Neural progenitor cell (in vitro differentiated cells): ENCODE measurements around the gene HOXA2. TPM values are rescaled to one million over a fixed set of nuclear protein-coding genes. Genes with fewer than 3 reads are reported as not detected.

Experiments
- DNase-seq: peaks from one replicate; pipeline ENCODE4 v3.0.0-alpha.2; 2016; ENCODE audit warnings: low spot score
- H2AFZ ChIP-seq: fragments of 200-600 bp; sonication (generic); replicated peaks from 2 replicates; pipeline ENCODE4 v1.6.1; 2016; ENCODE audit warnings: antibody characterized with exemption
- H3F3A ChIP-seq: fragments of 200-600 bp; sonication (generic); 2 replicates; pipeline ENCODE4 v1.6.1; 2016; ENCODE audit warnings: antibody characterized with exemption, low read depth
- H3K27ac ChIP-seq: fragments of 200-600 bp; sonication (generic); 2 replicates; pipeline ENCODE4 v1.5.1; 2016; ENCODE audit warnings: mild to moderate bottlenecking
- H3K27me3 ChIP-seq: fragments of 200-600 bp; sonication (generic); 2 replicates; pipeline ENCODE4 v1.6.1; 2016; ENCODE audit warnings: mild to moderate bottlenecking, moderate library complexity
- H3K36me3 ChIP-seq: fragments of 200-600 bp; sonication (generic); 2 replicates; pipeline ENCODE4 v1.5.1; 2016
- H3K4me1 ChIP-seq: fragments of 200-600 bp; sonication (generic); 2 replicates; pipeline ENCODE4 v1.6.1; 2016; ENCODE audit warnings: mixed run types
- H3K4me2 ChIP-seq: fragments of 200-600 bp; sonication (generic); 2 replicates; pipeline ENCODE4 v1.6.1; 2016
- H3K4me3 ChIP-seq: fragments of 200-600 bp; sonication (generic); 2 replicates; pipeline ENCODE4 v1.5.1; 2016
- H3K79me2 ChIP-seq: fragments of 200-600 bp; sonication (generic); 2 replicates; pipeline ENCODE4 v1.6.1; 2016; ENCODE audit warnings: low read depth
- H3K9ac ChIP-seq: fragments of 200-600 bp; sonication (generic); 2 replicates; pipeline ENCODE4 v1.6.1; 2016
- H3K9me3 ChIP-seq: fragments of 200-600 bp; sonication (generic); 2 replicates; pipeline ENCODE4 v1.5.1; 2016; ENCODE audit warnings: low read depth
- H4K20me1 ChIP-seq: fragments of 200-600 bp; sonication (generic); 2 replicates; pipeline ENCODE4 v1.6.1; 2016; ENCODE audit warnings: low read depth
- H3K27ac Mint-ChIP-seq: 3 replicates; pipeline ENCODE4 v1.8.0; 2021; ENCODE audit warnings: mixed read lengths
- H3K27me3 Mint-ChIP-seq: 2 replicates; pipeline ENCODE4 v1.8.0; 2022; ENCODE audit warnings: low read depth, mild to moderate bottlenecking, inconsistent platforms, moderate library complexity, mixed read lengths; ENCODE audit not compliant: insufficient read depth
- H3K36me3 Mint-ChIP-seq: 3 replicates; pipeline ENCODE4 v1.8.0; 2021; ENCODE audit warnings: mixed read lengths
- H3K4me1 Mint-ChIP-seq: 3 replicates; pipeline ENCODE4 v1.8.0; 2021; ENCODE audit warnings: mixed read lengths
- H3K4me3 Mint-ChIP-seq: 3 replicates; pipeline ENCODE4 v1.8.0; 2021; ENCODE audit warnings: mild to moderate bottlenecking, moderate library complexity, mixed read lengths
- H3K9me3 Mint-ChIP-seq: 3 replicates; pipeline ENCODE4 v1.8.0; 2020; ENCODE audit warnings: mixed read lengths
- EZH2 ChIP-seq: fragments of 200-600 bp; sonication (generic); IDR thresholded peaks from 2 replicates; pipeline ENCODE4 v1.6.1; 2017; ENCODE audit warnings: antibody characterized with exemption, mild to moderate bottlenecking, moderate library complexity
- EZH2phosphoT487 ChIP-seq: fragments of 200-600 bp; sonication (generic); IDR thresholded peaks from 2 replicates; pipeline ENCODE4 v1.6.1; 2017; ENCODE audit warnings: antibody characterized with exemption
- total RNA-seq: library from RNA; depleted of rRNA; stranded (reverse); fragments of >200 nt; gene quantifications from 2 replicates; pipeline ENCODE4 v1.2.3, GENCODE V29; 2015; ENCODE audit warnings: low replicate concordance
- TF ChIP-seq, protein P1 (sequence below): fragments of 200-600 bp; sonication (generic); IDR thresholded peaks from 2 replicates; pipeline ENCODE4 v1.5.1; 2017; ENCODE audit warnings: antibody characterized with exemption, mild to moderate bottlenecking

The HOXA2 gene
- total RNA-seq, 1 donor from 2014 or later: not detected

DNA sequence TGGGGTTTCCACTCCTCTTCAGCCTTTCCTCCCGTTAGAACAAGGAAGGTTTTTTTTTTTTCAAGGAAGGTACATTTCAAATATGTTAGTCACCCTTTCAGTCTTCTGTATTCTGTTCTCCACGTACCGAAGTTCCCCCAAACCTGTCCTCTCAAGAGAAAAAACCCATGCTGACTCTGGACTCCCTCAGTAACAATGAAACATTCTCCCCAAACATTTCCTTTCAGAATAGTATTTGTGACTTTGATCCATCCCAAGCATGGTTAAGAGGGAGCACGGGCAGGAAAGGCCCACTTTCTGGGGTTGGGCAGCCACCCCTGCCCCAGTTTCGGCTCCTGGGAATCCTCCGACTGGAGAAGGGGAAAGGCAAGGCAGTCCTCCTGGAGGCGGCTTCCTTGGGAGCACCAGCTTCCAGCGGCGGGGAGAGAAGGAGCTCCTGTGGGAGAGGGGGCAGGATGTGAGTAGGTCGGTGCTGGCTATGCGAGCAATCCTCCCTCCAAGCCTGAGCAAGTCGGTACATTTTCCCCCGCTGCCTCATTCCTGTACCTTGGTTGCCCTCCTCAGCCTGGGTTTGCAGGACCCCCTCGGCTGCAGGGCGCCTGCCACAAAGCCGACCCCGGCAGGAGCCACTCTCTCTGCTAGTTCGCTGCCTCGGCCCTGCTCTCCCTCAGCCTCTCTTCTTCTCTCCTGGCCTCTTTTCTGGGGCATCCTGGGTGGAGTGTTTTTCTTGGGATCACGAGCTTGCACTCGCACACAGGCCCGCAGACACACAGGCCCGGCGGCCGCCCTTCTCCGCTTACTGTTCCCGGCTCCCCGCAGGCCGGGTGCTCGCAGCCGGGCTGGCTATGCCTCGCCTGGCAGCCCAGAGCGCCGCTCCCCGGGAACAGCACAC is 4.6 kb downstream of the HOXA2 start:
- no peak overlapping the region for H2AFZ ChIP-seq
- Mint-ChIP-seq H3K36me3 (no peaks in the 10 kb centered on the region), H3K4me1 (peaks cover 10% of the 10 kb centered on the region), H3K4me3 (peak overlapping the region; percentile 60), H3K27ac (no peak overlapping the region), H3K9me3 (peaks cover 12% of the 10 kb centered on the region), H3K27me3 (peaks cover 94% of the 10 kb centered on the region)
- H4K20me1 ChIP-seq: peaks cover 100% of the 10 kb centered on the region
- H3K36me3 ChIP-seq: no peaks in the 10 kb centered on the region
- H3K27ac ChIP-seq: no peak overlapping the region
- peak; percentile 73 for DNase-seq
- H3K4me1 ChIP-seq: peaks cover 11% of the 10 kb centered on the region
- no peak overlapping the region for H3K4me2 ChIP-seq
- H3K9me3 ChIP-seq: no peaks in the 10 kb centered on the region
- H3K9ac ChIP-seq: no peak overlapping the region
- H3F3A ChIP-seq: peaks cover 27% of the 10 kb centered on the region
- H3K27me3 ChIP-seq: peaks cover 100% of the 10 kb centered on the region
- peak; percentile 35 for TF ChIP-seq EZH2phosphoT487
- no peak for TF ChIP-seq EZH2
- no peaks in the 10 kb centered on the region for H3K79me2 ChIP-seq
- H3K4me3 ChIP-seq: no peak overlapping the region

GRCh38 chr7:27096768-27097514 is 5.5 kb downstream of the HOXA2 start:
- peaks cover 10% of the 10 kb centered on the region for H3K4me1 Mint-ChIP-seq
- Histone ChIP-seq H3K4me1 (peaks cover 11% of the 10 kb centered on the region), H3K4me3 (peak overlapping the region; percentile 58), H3K36me3 (no peaks in the 10 kb centered on the region), H3K4me2 (peak overlapping the region; percentile 92), H3K9me3 (no peaks in the 10 kb centered on the region), H3K27me3 (peaks cover 100% of the 10 kb centered on the region), H3K9ac (no peak overlapping the region), H2AFZ (no peak overlapping the region), H3F3A (peaks cover 27% of the 10 kb centered on the region), H3K79me2 (no peaks in the 10 kb centered on the region), H3K27ac (no peak overlapping the region), H4K20me1 (peaks cover 100% of the 10 kb centered on the region)
- H3K4me3 Mint-ChIP-seq: peak overlapping the region; percentile 72
- H3K27me3 Mint-ChIP-seq: peaks cover 95% of the 10 kb centered on the region
- H3K9me3 Mint-ChIP-seq: peaks cover 12% of the 10 kb centered on the region
- DNase-seq: peak; percentile 31
- no peaks in the 10 kb centered on the region for H3K36me3 Mint-ChIP-seq
- H3K27ac Mint-ChIP-seq: no peak overlapping the region
- TF ChIP-seq EZH2phosphoT487 (peak; percentile 54), EZH2 (peak; percentile 93)
- TF ChIP-seq, protein P1, sequence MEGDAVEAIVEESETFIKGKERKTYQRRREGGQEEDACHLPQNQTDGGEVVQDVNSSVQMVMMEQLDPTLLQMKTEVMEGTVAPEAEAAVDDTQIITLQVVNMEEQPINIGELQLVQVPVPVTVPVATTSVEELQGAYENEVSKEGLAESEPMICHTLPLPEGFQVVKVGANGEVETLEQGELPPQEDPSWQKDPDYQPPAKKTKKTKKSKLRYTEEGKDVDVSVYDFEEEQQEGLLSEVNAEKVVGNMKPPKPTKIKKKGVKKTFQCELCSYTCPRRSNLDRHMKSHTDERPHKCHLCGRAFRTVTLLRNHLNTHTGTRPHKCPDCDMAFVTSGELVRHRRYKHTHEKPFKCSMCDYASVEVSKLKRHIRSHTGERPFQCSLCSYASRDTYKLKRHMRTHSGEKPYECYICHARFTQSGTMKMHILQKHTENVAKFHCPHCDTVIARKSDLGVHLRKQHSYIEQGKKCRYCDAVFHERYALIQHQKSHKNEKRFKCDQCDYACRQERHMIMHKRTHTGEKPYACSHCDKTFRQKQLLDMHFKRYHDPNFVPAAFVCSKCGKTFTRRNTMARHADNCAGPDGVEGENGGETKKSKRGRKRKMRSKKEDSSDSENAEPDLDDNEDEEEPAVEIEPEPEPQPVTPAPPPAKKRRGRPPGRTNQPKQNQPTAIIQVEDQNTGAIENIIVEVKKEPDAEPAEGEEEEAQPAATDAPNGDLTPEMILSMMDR: no peak

- peaks cover 95% of the 10 kb centered on the region for H3K27me3 Mint-ChIP-seq
- Histone ChIP-seq H3K79me2 (no peaks in the 10 kb centered on the region), H3F3A (peaks cover 19% of the 10 kb centered on the region), H3K27me3 (peaks cover 100% of the 10 kb centered on the region), H3K4me1 (peaks cover 11% of the 10 kb centered on the region), H3K36me3 (no peaks in the 10 kb centered on the region), H4K20me1 (peaks cover 94% of the 10 kb centered on the region), H3K4me2 (peak within 1 kb of the TSS; percentile 92), H3K9me3 (no peaks in the 10 kb centered on the region), H3K9ac (no peak within 1 kb of the TSS), H3K27ac (no peak within 1 kb of the TSS), H3K4me3 (peak within 1 kb of the TSS; percentile 58), H2AFZ (peak within 1 kb of the TSS; percentile 72)
- peaks cover 9% of the 10 kb centered on the region for H3K9me3 Mint-ChIP-seq
- peak; percentile 90 for TF ChIP-seq EZH2
- TF ChIP-seq, protein P1: no peak
- TF ChIP-seq EZH2phosphoT487: peak; percentile 93
- peak within 1 kb of the TSS; percentile 88 for H3K4me3 Mint-ChIP-seq
- H3K27ac Mint-ChIP-seq: no peak within 1 kb of the TSS
- H3K4me1 Mint-ChIP-seq: peaks cover 10% of the 10 kb centered on the region
- H3K36me3 Mint-ChIP-seq: no peaks in the 10 kb centered on the region
- DNase-seq: peak; percentile 86
Measured at GRCh38 chr7:27095897-27096767, 6.4 kb downstream of the HOXA2 start, which contains the start of gene HOXA1. HOXA1 (minus strand) TSS chr7:27096000; CDS start chr7:27095912, 88 bp downstream.
